ENCODE measurements around the gene TMEM87A.

Gene TMEM87A

DNA sequence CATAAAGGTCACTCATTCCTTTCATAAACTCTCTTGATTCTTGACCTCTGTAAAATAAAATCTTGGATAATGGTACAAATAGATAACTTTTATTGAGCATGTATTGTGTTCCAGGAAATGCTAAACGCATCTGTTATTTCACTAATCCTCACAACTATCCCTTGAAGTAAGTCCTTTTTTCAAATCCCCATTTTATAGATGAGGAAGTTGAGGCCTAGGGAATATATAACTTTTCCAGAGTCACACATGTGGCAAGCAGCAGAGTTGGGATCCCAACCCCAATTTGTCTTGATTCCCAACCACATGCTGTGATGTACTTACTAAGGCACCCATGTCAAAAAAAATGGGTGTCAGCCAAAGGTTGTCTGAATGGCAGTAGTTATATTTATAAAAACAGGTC is 71.4 kb downstream of the TMEM87A start:
- in situ Hi-C loops (cut with HindIII; ENCODE audit: low sequenced_read_pairs), result no loop called here
- TF ChIP-seq, protein P1, sequence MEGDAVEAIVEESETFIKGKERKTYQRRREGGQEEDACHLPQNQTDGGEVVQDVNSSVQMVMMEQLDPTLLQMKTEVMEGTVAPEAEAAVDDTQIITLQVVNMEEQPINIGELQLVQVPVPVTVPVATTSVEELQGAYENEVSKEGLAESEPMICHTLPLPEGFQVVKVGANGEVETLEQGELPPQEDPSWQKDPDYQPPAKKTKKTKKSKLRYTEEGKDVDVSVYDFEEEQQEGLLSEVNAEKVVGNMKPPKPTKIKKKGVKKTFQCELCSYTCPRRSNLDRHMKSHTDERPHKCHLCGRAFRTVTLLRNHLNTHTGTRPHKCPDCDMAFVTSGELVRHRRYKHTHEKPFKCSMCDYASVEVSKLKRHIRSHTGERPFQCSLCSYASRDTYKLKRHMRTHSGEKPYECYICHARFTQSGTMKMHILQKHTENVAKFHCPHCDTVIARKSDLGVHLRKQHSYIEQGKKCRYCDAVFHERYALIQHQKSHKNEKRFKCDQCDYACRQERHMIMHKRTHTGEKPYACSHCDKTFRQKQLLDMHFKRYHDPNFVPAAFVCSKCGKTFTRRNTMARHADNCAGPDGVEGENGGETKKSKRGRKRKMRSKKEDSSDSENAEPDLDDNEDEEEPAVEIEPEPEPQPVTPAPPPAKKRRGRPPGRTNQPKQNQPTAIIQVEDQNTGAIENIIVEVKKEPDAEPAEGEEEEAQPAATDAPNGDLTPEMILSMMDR (IDR thresholded peaks at IDR 0.05; ENCODE audit: low read depth, low read length, missing control alignments), result no peak
- no peak for DNase-seq (ENCODE audit: low read depth)
- no peak overlapping the region for H3K4me3 ChIP-seq (ENCODE audit: low read depth, low read length)

DNA sequence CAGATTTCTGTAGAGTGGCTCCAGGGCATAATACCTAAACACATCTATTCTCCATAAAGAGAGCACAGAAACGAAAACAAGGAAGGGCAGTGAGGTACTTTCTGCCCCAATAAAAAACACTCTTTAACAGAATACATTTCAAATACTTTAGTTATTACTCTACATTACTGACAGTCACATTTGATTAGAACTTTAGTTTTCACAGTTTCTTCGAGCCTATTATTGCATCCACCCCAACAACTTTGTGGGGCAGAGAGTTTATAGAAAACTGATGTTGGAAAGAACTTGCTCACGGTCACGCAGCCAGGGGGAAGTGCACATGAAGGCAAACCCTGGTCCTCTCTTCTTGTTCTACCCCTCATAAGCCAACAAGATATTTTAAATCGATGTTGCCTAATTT is 74.1 kb downstream of the TMEM87A start:
- TF ChIP-seq, protein P1 (IDR thresholded peaks at IDR 0.05; ENCODE audit: low read depth, low read length, missing control alignments), result no peak
- no peak overlapping the region for H3K4me3 ChIP-seq (ENCODE audit: low read depth, low read length)
- in situ Hi-C loops (cut with HindIII; ENCODE audit: low sequenced_read_pairs), result no loop called here
- DNase-seq (ENCODE audit: low read depth), result no peak

DNA sequence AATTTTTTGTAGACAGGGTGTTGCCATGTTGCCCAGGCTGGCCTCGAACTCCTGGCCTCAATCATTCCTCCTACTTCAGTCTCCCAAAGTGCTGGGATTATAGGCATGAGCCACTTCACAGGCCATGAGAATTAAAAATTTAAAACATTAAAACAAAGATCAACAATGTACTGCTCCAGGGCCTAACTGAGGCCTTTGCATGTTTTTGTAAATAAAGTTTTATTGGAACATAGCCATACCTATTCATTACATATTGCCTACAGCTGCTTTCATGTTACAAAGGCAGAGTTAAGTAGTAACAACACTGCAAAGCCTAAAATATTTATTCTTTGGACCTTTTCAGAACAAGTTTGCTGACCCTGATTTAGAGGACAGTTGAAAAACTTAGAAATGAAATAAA is 74.7 kb downstream of the TMEM87A start:
- H3K4me3 ChIP-seq (ENCODE audit: low read depth, low read length), result no peak overlapping the region
- DNase-seq (ENCODE audit: low read depth), result no peak
- TF ChIP-seq, protein P1 (IDR thresholded peaks at IDR 0.05; ENCODE audit: low read depth, low read length, missing control alignments), result no peak
- in situ Hi-C loops (cut with HindIII; ENCODE audit: low sequenced_read_pairs), result no loop called here

DNA sequence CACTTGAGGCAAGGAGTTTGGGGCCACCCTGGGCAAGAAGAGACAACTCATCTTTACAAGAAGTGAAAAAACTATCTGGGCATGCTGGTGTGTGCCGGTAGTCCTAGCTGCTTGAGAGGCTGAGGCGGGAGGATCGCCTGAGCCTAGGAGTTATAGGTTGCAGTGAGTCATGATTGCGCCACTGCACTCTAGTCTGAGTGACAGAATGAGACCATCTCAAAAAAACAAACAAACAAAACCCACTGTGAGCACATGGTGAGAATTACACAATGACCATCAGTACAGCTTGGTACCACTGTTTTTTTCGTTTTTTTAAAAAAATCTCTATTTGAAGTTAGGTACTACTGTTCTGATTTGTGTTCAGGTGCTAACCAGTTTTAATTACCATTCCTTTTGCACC is 78.7 kb downstream of the TMEM87A start:
- in situ Hi-C loops (cut with HindIII; ENCODE audit: low sequenced_read_pairs), result no loop called here
- no peak for DNase-seq (ENCODE audit: low read depth)
- H3K4me3 ChIP-seq (ENCODE audit: low read depth, low read length), result no peak overlapping the region
- TF ChIP-seq, protein P1 (IDR thresholded peaks at IDR 0.05; ENCODE audit: low read depth, low read length, missing control alignments), result no peak

DNA sequence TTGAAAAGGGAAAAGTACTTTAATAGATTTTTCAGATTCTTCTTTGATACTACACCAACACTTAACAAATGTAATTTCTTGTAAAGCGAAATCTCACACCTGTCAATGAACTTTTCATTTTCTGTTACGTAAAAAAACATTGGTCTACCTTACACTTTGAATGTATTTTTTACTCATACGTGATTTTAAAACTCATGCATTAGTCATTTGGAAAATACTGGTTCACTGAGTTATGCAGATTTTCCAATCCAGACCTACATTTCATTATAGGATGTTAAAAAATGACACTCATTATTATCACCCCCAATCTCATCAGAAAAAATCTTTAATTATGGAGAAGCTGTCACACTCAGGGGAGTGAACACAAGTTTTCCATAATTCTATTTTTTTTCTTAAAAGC is 79.8 kb downstream of the TMEM87A start:
- TF ChIP-seq, protein P1 (IDR thresholded peaks at IDR 0.05; ENCODE audit: low read depth, low read length, missing control alignments), result no peak
- no peak overlapping the region for H3K4me3 ChIP-seq (ENCODE audit: low read depth, low read length)
- in situ Hi-C loops (cut with HindIII; ENCODE audit: low sequenced_read_pairs), result no loop called here
- DNase-seq (ENCODE audit: low read depth), result no peak

DNA sequence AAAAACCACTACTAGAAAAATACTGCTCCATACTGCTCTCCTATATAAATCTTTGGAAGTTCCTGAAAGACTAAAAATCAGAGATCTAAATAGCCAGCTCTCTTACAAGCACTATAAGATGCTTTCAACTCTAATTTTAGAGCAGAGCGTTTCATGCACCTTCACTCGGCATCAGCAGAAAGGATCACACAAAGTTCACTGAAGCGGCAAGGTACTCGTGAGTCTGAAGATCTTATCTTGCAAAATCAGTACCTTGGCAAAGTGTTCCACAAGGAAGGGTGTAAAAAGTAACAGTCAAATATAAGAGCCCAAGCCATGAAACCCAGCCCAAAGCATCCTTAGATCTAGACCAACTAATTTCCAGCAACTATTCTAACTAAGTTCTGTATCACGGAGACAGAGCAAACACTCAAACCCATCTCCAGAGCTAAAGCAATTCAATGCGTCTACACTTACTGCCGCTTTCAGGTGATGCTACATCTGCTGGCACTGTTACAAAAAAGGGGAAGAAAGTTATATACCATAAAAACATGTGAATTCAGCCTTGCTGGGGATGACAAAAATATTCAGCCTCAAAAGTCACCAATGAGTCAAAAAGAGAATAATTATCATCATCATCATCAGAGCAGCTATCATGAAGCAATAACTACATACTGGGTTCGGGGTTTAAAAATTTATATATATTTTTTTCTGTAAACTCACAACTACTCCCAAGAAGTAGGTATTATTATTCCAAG is 81.5 kb downstream of the TMEM87A start:
- no peak for DNase-seq (ENCODE audit: low read depth)
- H3K4me3 ChIP-seq (ENCODE audit: low read depth, low read length), result no peak overlapping the region
- in situ Hi-C loops (cut with HindIII; ENCODE audit: low sequenced_read_pairs), result no loop called here
- TF ChIP-seq, protein P1 (IDR thresholded peaks at IDR 0.05; ENCODE audit: low read depth, low read length, missing control alignments), result no peak

All from astrocyte of the cerebellum (primary cell).